Calu3 (cell line): ENCODE data around the gene TP53INP2. TPM values are rescaled to one million over a fixed set of nuclear protein-coding genes. Genes with fewer than 3 reads are reported as not detected.

Experiments
- BruUV-seq: library from RNA; stranded (reverse); fragments of 400-500 nt; replicated peaks from 2 replicates; lab custom pipeline; 2021; lab: Mats Ljungman, UMichigan
- CTCF ChIA-PET: fragments of 300-600 bp; sonication (Branson Sonifier 250); formaldehyde crosslinking; loops from one replicate; lab custom pipeline; 2022; ENCODE audit warnings: antibody characterized with exemption; lab: Charles Lee
- DNase-seq: peaks from one replicate; pipeline ENCODE4 v3.0.0; 2022
- H3K27ac Mint-ChIP-seq: one replicate; pipeline ENCODE4 v1.8.0; 2022; ENCODE audit warnings: mixed read lengths; ENCODE audit not compliant: unreplicated experiment
- H3K27me3 Mint-ChIP-seq: one replicate; pipeline ENCODE4 v1.8.0; 2022; ENCODE audit warnings: mixed read lengths; ENCODE audit not compliant: unreplicated experiment
- H3K36me3 Mint-ChIP-seq: one replicate; pipeline ENCODE4 v1.8.0; 2022; ENCODE audit warnings: mild to moderate bottlenecking, moderate library complexity, mixed read lengths; ENCODE audit not compliant: insufficient read depth, unreplicated experiment
- H3K4me1 Mint-ChIP-seq: one replicate; pipeline ENCODE4 v1.8.0; 2022; ENCODE audit warnings: mild to moderate bottlenecking, low read depth, mixed read lengths; ENCODE audit not compliant: unreplicated experiment
- H3K4me3 Mint-ChIP-seq: one replicate; pipeline ENCODE4 v1.8.0; 2022; ENCODE audit warnings: mild to moderate bottlenecking, low read depth, moderate library complexity, mixed read lengths; ENCODE audit not compliant: unreplicated experiment
- H3K9me3 Mint-ChIP-seq: one replicate; pipeline ENCODE4 v1.8.0; 2022; ENCODE audit warnings: low read depth, mixed read lengths; ENCODE audit not compliant: unreplicated experiment
- CTCF ChIP-seq: fragments of 200-600 bp; IDR thresholded peaks from one replicate; pipeline ENCODE4 v1.8.0; 2022; ENCODE audit warnings: antibody characterized with exemption; ENCODE audit not compliant: unreplicated experiment
- intact Hi-C: fragments of 100-400 bp; cut with micrococcal nuclease; formaldehyde crosslinking; loops from one replicate; pipeline ENCODE4 v1.10.0; 2022; ENCODE audit not compliant: unreplicated experiment
- total RNA-seq: library from RNA; stranded (reverse); gene quantifications from 2 replicates; pipeline ENCODE4 v1.2.3, GENCODE V29; 2022

The TP53INP2 gene
- total RNA-seq, 1 experiment from 2014 or later: 5.0 TPM

DNA sequence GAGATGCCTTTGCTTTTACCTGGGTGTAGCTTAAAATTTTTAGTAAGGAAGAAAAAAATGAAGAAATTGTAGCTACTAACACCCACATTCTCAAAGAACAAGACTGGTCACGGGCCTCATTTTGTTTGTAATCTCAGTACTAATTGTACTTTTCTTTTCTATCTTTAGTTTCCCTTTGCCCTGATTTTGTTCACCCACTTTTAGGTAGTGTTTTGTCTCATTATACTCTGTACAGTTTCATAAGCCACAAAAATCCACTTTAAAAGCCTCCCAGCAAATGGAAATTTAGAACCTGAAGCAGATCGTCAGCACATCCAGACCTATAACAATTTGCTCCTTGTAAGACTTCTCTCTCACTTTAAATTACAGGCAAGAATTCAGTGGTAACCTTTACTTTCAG lies 43.3 kb downstream of the TP53INP2 start:
- intact Hi-C loops: no loop called here
- no peak for DNase-seq
- H3K9me3 Mint-ChIP-seq: no peaks in the 10 kb centered on the region
- no TSS peak for BruUV-seq
- CTCF ChIA-PET: interaction anchor here (0.5 to 1.4 kb wide), 2 partner anchors 8 to 51 kb away, joined by 4 read pairs; no protein-coding TSS in a partner anchor
- no peaks in the 10 kb centered on the region for H3K4me1 Mint-ChIP-seq
- H3K4me3 Mint-ChIP-seq: no peak overlapping the region
- H3K27ac Mint-ChIP-seq: no peak overlapping the region
- H3K27me3 Mint-ChIP-seq: no peaks in the 10 kb centered on the region
- TF ChIP-seq CTCF: no peak
- H3K36me3 Mint-ChIP-seq: peaks cover 56% of the 10 kb centered on the region

DNA sequence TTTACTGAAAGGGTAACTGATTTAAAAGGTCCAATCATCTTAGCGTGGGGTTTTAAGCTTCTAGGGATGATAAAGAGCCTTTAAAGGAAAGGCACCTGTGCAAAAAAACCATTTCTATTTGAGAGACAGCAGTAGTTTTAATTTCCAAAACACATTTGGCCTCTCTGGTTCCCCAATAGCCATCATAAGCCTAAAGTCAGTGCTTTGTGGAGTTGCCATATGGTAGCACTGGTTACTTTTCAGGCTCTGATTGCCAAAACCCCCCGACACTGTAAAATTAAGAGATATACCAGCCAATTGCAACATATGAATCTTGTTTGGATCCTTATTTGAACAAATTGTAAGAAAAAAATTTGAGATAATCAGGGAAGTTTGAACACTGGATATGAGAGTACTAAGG lies 44.6 kb downstream of the TP53INP2 start:
- Mint-ChIP-seq H3K9me3 (no peaks in the 10 kb centered on the region), H3K36me3 (peaks cover 47% of the 10 kb centered on the region), H3K4me1 (no peaks in the 10 kb centered on the region), H3K4me3 (no peak overlapping the region), H3K27me3 (no peaks in the 10 kb centered on the region), H3K27ac (no peak overlapping the region)
- no peak for DNase-seq
- no TSS peak for BruUV-seq
- intact Hi-C loops: no loop called here
- no peak for TF ChIP-seq CTCF
- CTCF ChIA-PET: interaction anchor here (0.9 to 1.4 kb wide), 2 partner anchors 10 to 21 kb away, joined by 3 to 4 read pairs; no protein-coding TSS in a partner anchor

GRCh38 chr20:34750484-34750883 lies 46.3 kb downstream of the TP53INP2 start:
- Mint-ChIP-seq H3K4me3 (no peak overlapping the region), H3K4me1 (no peaks in the 10 kb centered on the region), H3K27ac (no peak overlapping the region), H3K36me3 (peaks cover 45% of the 10 kb centered on the region), H3K27me3 (no peaks in the 10 kb centered on the region), H3K9me3 (no peaks in the 10 kb centered on the region)
- intact Hi-C loops: no loop called here
- no peak for DNase-seq
- no TSS peak for BruUV-seq
- CTCF ChIA-PET: interaction anchor here (0.6 kb wide), 1 partner anchor 155 kb away, joined by 6 read pairs; no protein-coding TSS in a partner anchor
- no peak for TF ChIP-seq CTCF

DNA sequence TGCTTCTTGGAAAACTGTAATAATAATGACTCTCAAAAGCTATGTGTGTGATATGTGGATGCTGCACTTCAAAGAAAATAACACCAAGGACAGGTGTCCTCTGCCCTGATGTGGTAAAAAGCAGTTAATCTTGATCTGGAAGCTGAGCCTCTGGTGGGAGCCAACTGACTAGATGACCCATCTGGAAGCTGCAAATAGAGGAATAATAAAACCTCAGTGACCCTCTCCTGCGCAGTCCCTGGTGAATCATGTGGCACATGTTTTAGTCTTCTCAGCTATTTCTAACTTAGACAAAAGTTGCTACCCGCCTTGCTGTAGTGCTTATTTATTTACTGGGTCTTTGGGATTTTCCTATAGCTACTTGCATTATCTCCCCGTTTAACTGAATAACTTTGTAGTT lies 47.3 kb downstream of the TP53INP2 start:
- Mint-ChIP-seq H3K27me3 (no peaks in the 10 kb centered on the region), H3K4me1 (no peaks in the 10 kb centered on the region), H3K4me3 (no peak overlapping the region), H3K27ac (no peak overlapping the region), H3K9me3 (no peaks in the 10 kb centered on the region), H3K36me3 (peaks cover 47% of the 10 kb centered on the region)
- BruUV-seq: no TSS peak
- intact Hi-C loops: no loop called here
- CTCF ChIA-PET: interaction anchor here (0.6 kb wide), 2 partner anchors 18 to 42 kb away, joined by 3 read pairs; no protein-coding TSS in a partner anchor
- TF ChIP-seq CTCF: no peak
- no peak for DNase-seq
